ENCODE results near the gene DUS2. TPM values are rescaled to one million over a fixed set of nuclear protein-coding genes. Genes with fewer than 3 reads are reported as not detected.

The DUS2 gene
- 11.1 TPM for total RNA-seq
- 12.2 TPM for polyA plus RNA-seq
- long read RNA-seq, donor 1, result 0 reads
- long read RNA-seq, donor 2, result 0 reads
- long read RNA-seq, donor 3, partial matches to known transcripts, result 6 of 7 reads
- long read RNA-seq, donor 3, other reads (novel, unspliced or antisense), result 0 of 7 reads
- long read RNA-seq, donor 4, result 0 reads
- long read RNA-seq, donor 5, partial matches to known transcripts, result 0 of 14 reads
- long read RNA-seq, donor 5, other reads (novel, unspliced or antisense), result 9 of 14 reads
- long read RNA-seq, donor 6, partial matches to known transcripts, result 0 of 3 reads
- long read RNA-seq, donor 6, other reads (novel, unspliced or antisense), result 0 of 3 reads
- long read RNA-seq, donor 7, partial matches to known transcripts, result 0 of 1 reads
- long read RNA-seq, donor 7, other reads (novel, unspliced or antisense), result 0 of 1 reads
- long read RNA-seq, donor 8, partial matches to known transcripts, result 0 of 1 reads
- long read RNA-seq, donor 8, other reads (novel, unspliced or antisense), result 0 of 1 reads
- long read RNA-seq, donor 9, partial matches to known transcripts, result 0 of 2 reads
- long read RNA-seq, donor 9, other reads (novel, unspliced or antisense), result 0 of 2 reads
- long read RNA-seq, donor 10, partial matches to known transcripts, result 0 of 1 reads
- long read RNA-seq, donor 10, other reads (novel, unspliced or antisense), result 0 of 1 reads

DNA sequence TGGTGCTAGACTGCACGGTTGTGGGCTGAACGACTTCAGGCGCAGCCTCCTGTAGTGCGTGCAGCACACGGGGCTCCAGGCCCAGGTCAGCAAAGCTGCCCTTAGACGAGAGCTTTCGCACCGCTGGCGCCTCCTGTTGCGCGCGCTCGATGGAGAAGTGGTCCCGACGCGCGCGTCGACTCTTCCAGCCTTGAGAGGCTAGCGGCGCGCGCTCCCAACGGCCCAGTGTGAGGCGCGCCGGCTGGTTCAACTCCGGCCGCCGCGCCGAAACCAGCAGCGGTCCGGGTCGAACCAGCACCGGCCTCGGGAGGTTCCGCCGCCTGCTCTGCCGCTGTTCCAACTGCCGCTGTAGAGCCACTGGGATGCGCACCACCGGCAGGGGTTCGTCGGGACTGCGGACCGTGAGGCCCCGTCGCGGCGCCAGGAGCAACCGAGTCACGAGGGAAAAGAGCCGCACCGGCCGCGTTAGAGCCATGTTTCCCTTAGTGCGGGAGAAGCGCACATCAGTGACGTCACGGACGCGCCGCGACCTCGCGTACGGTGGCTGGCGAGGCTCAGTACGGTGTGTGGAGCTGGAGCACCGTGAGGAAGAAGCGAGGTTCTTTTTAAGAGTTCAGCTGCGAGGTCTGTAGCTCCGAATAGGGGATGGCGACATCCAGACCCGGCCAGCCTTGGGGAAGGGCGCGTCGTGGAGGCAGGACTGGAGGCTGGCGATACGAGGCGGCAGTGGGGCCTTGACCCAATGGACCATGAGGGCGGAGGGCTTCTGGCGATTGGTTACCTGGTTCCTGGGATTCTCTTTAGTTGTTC is at the start of gene DUS2, which contains the start of gene DDX28:
Gene DUS2 (plus strand): TSS at position 557 of the 810 bp plus-strand sequence. CDS start 14,740 bp downstream, outside the sequence.
Gene DDX28 (minus strand): TSS at position 505 of the 810 bp plus-strand sequence. CDS start 30 bp downstream, at position 475.
- Histone ChIP-seq H3K9me3 (ENCODE audit: control insufficient read depth in 2 of 2, insufficient read depth in 1 of 2, low read length in 1 of 2) (no peaks in the 10 kb centered on the region), H3K36me3 (ENCODE audit: control insufficient read depth in 2 of 2, insufficient read depth in 2 of 2, low read length in 1 of 2) (peaks cover 6 to 27% of the 10 kb centered on the region in 2 donors), H3K27ac (ENCODE audit: low read depth in 1 of 2, low read length in 1 of 2) (peak within 1 kb of the TSS; percentile 79 to 82), H3K4me1 (ENCODE audit: control insufficient read depth in 2 of 2, insufficient read depth in 2 of 2, low read length in 2 of 2) (peaks cover 9 to 27% of the 10 kb centered on the region in 2 donors), H3K4me3 (ENCODE audit: low read length in 2 of 2) (peak within 1 kb of the TSS; percentile 79 to 99), H3K27me3 (ENCODE audit: control insufficient read depth in 2 of 2, insufficient read depth in 1 of 2, low read length in 1 of 2) (no peaks in the 10 kb centered on the region)
- DNase-seq (ENCODE audit: low read depth in 6 of 9, low spot score in 9 of 9), result peak; percentile 88 to 97 (median 93)
- under 1% methylated on average over 84 of the region's 84 CpGs for WGBS

DNA sequence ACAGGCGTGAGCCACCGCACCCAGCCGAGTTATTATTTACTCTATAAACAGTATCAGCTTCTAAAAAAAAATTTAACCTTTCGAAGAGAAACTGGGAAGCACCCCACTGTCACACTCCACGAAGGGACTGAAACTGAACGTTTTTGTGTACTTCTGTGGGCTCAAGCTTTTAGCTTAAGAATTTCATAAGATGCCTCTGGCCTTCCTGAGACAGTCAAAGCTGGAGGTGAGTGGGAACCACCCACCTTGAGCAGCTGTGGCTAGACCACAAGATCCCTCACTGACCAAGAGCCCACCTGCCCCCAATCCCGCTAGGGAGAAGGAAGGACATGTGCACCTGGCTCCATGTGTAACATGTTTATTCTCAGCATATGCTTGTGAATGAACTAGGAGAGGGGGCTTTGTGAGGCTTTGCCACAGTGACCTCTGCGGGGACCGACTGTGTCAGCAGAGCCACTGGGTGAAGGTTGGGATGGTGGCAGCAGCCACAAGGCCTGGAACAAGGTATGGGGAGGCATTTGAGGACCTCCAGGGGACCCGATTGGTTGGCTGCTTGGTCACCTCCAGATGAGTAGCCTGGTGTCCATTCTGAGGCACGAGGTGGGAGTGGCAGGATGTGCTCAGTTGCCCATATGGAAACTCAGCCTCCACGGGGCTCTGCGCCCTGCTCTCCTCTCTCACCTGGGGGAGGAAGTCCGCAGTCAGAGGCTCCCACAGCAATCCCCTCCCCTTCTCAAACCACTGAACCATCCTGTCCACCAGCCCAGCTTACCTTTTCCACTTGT is 47.6 kb upstream of the DUS2 start:
- Histone ChIP-seq H3K9me3 (ENCODE audit: control insufficient read depth in 2 of 2, insufficient read depth in 1 of 2, low read length in 1 of 2) (no peaks in the 10 kb centered on the region), H3K4me1 (ENCODE audit: control insufficient read depth in 2 of 2, insufficient read depth in 2 of 2, low read length in 2 of 2) (peaks cover 0 to 5% of the 10 kb centered on the region in 2 donors), H3K36me3 (ENCODE audit: control insufficient read depth in 2 of 2, insufficient read depth in 2 of 2, low read length in 1 of 2) (no peaks in the 10 kb centered on the region), H3K27me3 (ENCODE audit: control insufficient read depth in 2 of 2, insufficient read depth in 1 of 2, low read length in 1 of 2) (peaks cover 0 to 16% of the 10 kb centered on the region in 2 donors), H3K27ac (ENCODE audit: low read depth in 1 of 2, low read length in 1 of 2) (no peak overlapping the region), H3K4me3 (ENCODE audit: low read length in 2 of 2) (no peak overlapping the region)
- WGBS, result 85% methylated on average over 14 of the region's 14 CpGs
- no peak for DNase-seq (ENCODE audit: low read depth in 6 of 9, low spot score in 9 of 9)

DNA sequence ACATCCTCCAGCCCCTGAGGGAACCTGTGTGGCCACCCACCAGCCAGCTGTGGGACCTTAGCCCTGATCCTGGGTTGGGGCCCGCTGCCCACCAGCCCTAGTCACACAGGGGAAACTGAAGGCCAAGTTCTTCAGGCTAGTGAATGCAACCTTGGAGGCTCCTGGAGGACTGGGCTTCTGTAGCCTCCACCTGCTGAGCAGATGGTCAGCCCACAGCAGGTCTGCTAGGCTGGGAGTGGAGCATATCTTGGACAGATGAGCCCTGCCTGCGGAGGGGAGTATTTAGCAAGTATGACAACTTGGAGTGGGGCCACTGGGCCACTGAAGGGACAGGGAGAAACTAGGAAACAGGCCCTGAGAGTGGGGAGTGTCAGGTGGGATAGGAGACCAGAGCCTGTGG is 46.9 kb upstream of the DUS2 start:
- Histone ChIP-seq H3K4me1 (ENCODE audit: control insufficient read depth in 2 of 2, insufficient read depth in 2 of 2, low read length in 2 of 2) (peaks cover 0 to 5% of the 10 kb centered on the region in 2 donors), H3K27ac (ENCODE audit: low read depth in 1 of 2, low read length in 1 of 2) (no peak overlapping the region), H3K9me3 (ENCODE audit: control insufficient read depth in 2 of 2, insufficient read depth in 1 of 2, low read length in 1 of 2) (no peaks in the 10 kb centered on the region), H3K36me3 (ENCODE audit: control insufficient read depth in 2 of 2, insufficient read depth in 2 of 2, low read length in 1 of 2) (no peaks in the 10 kb centered on the region), H3K4me3 (ENCODE audit: low read length in 2 of 2) (no peak overlapping the region), H3K27me3 (ENCODE audit: control insufficient read depth in 2 of 2, insufficient read depth in 1 of 2, low read length in 1 of 2) (peaks cover 0 to 17% of the 10 kb centered on the region in 2 donors)
- no peak for DNase-seq (ENCODE audit: low read depth in 6 of 9, low spot score in 9 of 9)
- WGBS, result 97% methylated on average over 2 of the region's 2 CpGs

DNA sequence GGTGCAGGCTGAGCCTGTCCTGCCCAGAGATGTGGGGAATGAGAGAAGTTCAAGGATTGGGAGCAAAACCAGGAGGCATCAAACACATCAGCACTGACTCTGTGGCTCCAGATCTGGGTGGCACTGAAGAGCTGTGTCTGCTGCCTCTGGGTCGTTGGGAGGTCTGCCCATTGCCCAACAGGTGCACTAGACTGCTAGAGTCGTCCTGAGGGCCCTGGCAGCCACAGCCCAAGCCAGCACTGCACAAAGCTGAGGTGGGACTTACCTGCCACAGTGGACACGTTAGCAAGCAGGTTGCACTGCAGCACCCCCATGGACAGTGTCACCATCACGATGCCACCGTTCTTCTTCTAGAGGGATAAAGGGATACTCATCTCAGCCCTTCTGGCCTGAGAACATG is 46.1 kb upstream of the DUS2 start:
- Histone ChIP-seq H3K9me3 (ENCODE audit: control insufficient read depth in 2 of 2, insufficient read depth in 1 of 2, low read length in 1 of 2) (no peaks in the 10 kb centered on the region), H3K36me3 (ENCODE audit: control insufficient read depth in 2 of 2, insufficient read depth in 2 of 2, low read length in 1 of 2) (no peaks in the 10 kb centered on the region), H3K4me1 (ENCODE audit: control insufficient read depth in 2 of 2, insufficient read depth in 2 of 2, low read length in 2 of 2) (peaks cover 0 to 5% of the 10 kb centered on the region in 2 donors), H3K4me3 (ENCODE audit: low read length in 2 of 2) (no peak overlapping the region), H3K27ac (ENCODE audit: low read depth in 1 of 2, low read length in 1 of 2) (no peak overlapping the region), H3K27me3 (ENCODE audit: control insufficient read depth in 2 of 2, insufficient read depth in 1 of 2, low read length in 1 of 2) (peaks cover 0 to 17% of the 10 kb centered on the region in 2 donors)
- WGBS, result 85% methylated on average over 5 of the region's 5 CpGs
- DNase-seq (ENCODE audit: low read depth in 6 of 9, low spot score in 9 of 9), result no peak

DNA sequence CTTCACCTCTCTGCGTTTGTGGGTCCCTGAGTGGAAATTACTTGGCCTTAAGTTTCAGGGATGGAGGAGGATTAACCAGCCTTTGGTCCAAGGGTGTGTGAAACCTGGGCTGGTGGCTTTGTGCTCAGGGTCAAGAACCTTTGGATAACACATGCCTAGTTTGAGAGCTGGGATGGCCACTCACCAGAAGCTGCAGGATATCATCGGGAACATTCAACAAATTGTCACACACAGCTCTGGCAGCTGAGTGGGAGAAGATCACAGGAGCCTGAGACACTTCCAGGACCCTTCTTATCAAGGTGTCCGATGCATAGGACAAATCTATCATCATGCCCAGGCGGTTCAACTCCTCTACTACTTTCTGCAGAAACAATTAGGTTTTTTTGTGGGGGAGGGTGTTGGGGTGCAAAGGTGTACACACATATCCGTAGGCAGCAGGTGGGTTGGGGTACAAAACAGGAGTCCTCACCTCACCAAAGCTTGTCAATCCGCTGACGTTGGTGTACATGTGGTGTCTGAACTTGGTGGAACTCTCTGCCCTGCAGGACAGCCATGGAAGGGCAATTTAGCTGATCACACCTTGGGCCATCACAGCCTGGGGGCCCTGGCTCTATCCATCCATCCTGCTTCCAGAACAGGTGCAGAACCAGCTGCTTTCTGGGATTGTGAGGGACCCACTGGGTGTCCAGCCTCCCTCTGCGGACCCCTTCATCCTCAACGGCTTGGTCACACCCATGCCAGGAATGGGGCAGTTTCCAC is 45.4 kb upstream of the DUS2 start:
- no peaks in the 10 kb centered on the region for H3K9me3 ChIP-seq (ENCODE audit: control insufficient read depth in 2 of 2, insufficient read depth in 1 of 2, low read length in 1 of 2)
- H3K4me3 ChIP-seq (ENCODE audit: low read length in 2 of 2), result no peak overlapping the region
- H3K36me3 ChIP-seq (ENCODE audit: control insufficient read depth in 2 of 2, insufficient read depth in 2 of 2, low read length in 1 of 2), result no peaks in the 10 kb centered on the region
- peaks cover 0 to 5% of the 10 kb centered on the region in 2 donors for H3K4me1 ChIP-seq (ENCODE audit: control insufficient read depth in 2 of 2, insufficient read depth in 2 of 2, low read length in 2 of 2)
- 96% methylated on average over 9 of the region's 9 CpGs for WGBS
- no peak for DNase-seq (ENCODE audit: low read depth in 6 of 9, low spot score in 9 of 9)
- H3K27ac ChIP-seq (ENCODE audit: low read depth in 1 of 2, low read length in 1 of 2), result no peak overlapping the region
- H3K27me3 ChIP-seq (ENCODE audit: control insufficient read depth in 2 of 2, insufficient read depth in 1 of 2, low read length in 1 of 2), result peaks cover 0 to 17% of the 10 kb centered on the region in 2 donors

DNA sequence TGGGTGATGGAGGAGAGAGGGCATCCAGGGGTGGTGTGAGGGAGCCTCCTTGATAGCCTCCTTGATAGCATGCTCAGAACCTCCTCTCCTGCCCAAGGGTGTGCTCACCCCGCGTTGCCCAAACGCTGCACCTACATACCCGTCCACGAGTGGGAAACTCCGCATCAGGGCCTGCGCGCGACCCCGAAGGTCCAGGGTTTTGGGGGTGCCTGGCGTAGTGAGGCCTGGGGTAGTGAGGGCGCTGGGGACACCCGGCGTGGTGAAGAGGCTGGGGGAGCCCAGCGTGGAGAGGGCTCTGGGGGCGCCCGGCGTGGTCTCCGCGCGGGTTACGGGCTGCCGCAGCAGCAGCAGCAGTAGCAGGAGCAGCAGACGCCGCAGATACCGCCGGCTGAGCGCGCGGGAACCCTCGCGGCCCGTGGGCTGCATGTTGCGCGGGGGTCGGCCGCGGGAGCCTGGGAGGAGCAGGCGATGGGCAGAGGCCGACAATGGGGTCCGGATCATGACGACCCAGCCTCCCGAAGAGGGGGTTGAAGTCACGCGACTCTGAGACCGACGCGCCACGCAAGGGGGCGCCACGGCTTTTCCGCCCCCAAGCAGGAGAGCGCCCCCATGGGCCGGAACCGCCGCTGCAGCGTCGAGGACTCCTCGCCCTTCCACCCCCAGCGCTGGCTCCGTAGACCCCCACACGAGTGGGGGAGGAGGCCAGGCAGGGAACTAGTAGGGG is 43.0 kb upstream of the DUS2 start, which contains the start of gene DPEP3:
Gene DPEP3 (minus strand): TSS at position 545 of the 724 bp plus-strand sequence. CDS start 119 bp downstream, at position 426.
- Histone ChIP-seq H3K4me1 (ENCODE audit: control insufficient read depth in 2 of 2, insufficient read depth in 2 of 2, low read length in 2 of 2) (peaks cover 7 to 24% of the 10 kb centered on the region in 2 donors), H3K36me3 (ENCODE audit: control insufficient read depth in 2 of 2, insufficient read depth in 2 of 2, low read length in 1 of 2) (no peaks in the 10 kb centered on the region), H3K27ac (ENCODE audit: low read depth in 1 of 2, low read length in 1 of 2) (no peak within 1 kb of the TSS), H3K27me3 (ENCODE audit: control insufficient read depth in 2 of 2, insufficient read depth in 1 of 2, low read length in 1 of 2) (peaks cover 0 to 17% of the 10 kb centered on the region in 2 donors), H3K9me3 (ENCODE audit: control insufficient read depth in 2 of 2, insufficient read depth in 1 of 2, low read length in 1 of 2) (peaks cover 0 to 4% of the 10 kb centered on the region in 2 donors), H3K4me3 (ENCODE audit: low read length in 2 of 2) (no peak within 1 kb of the TSS)
- peak in 1 of 9 donors; percentile 28 for DNase-seq (ENCODE audit: low read depth in 6 of 9, low spot score in 9 of 9)
- 75% methylated on average over 62 of the region's 62 CpGs for WGBS

DNA sequence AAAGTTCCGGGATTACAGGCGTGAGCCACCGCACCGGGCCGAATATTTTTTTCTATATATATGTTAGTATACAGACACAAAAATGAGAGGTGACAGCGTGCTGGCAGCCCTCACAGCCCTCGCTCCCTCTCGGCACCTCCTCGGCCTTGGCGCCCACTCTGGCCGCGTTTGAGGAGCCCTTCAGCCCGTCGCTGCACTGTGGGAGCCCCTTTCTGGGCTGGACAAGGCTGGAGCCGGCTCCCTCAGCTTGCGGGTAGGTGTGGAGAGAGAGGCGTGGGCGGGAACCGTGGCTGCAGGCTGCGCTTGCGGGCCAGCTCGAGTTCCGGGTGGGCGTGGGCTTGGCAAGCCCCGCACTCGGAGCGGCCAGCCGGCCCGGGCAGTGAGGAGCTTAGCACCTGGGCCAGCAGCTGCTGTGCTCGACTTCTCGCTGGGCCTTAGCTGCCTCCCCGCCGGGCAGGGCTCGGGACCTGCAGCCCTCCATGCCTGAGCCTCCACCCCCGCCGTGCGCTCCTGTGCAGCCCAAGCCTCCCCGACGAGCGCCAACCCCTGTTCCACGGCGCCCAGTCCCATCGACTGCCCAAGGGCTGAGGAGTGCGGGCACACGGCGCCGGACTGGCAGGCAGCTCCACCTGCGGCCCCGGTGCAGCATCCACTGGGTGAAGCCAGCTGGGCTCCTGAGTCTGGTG is 40.9 kb upstream of the DUS2 start:
- Histone ChIP-seq H3K4me1 (ENCODE audit: control insufficient read depth in 2 of 2, insufficient read depth in 2 of 2, low read length in 2 of 2) (peaks cover 7 to 19% of the 10 kb centered on the region in 2 donors), H3K27ac (ENCODE audit: low read depth in 1 of 2, low read length in 1 of 2) (no peak overlapping the region), H3K27me3 (ENCODE audit: control insufficient read depth in 2 of 2, insufficient read depth in 1 of 2, low read length in 1 of 2) (peaks cover 0 to 11% of the 10 kb centered on the region in 2 donors), H3K4me3 (ENCODE audit: low read length in 2 of 2) (no peak overlapping the region), H3K36me3 (ENCODE audit: control insufficient read depth in 2 of 2, insufficient read depth in 2 of 2, low read length in 1 of 2) (no peaks in the 10 kb centered on the region), H3K9me3 (ENCODE audit: control insufficient read depth in 2 of 2, insufficient read depth in 1 of 2, low read length in 1 of 2) (peaks cover 0 to 4% of the 10 kb centered on the region in 2 donors)
- DNase-seq (ENCODE audit: low read depth in 6 of 9, low spot score in 9 of 9), result no peak
- WGBS, result 98% methylated on average over 49 of the region's 49 CpGs
